HL-60 (cell line): ENCODE results near the gene SLC34A1.
"Not testable (repeated sequence)": the region's sequence is repeated elsewhere in the genome, so short reads cannot be mapped to it uniquely, and the experiment has no call there.

Source experiments
- CTCF ChIP-seq: IDR thresholded peaks from one replicate; pipeline ENCODE4 v1.5.1; 2011; ENCODE audit warnings: low read length, control low read depth, inconsistent platforms; ENCODE audit not compliant: insufficient read depth
- GABPA ChIP-seq: IDR thresholded peaks from 2 replicates; pipeline ENCODE4 v1.6.1; 2012; ENCODE audit warnings: low read depth
- POLR2AphosphoS5 ChIP-seq: IDR thresholded peaks from 2 replicates; pipeline ENCODE4 v1.6.1; 2012; ENCODE audit warnings: low read depth
- TF ChIP-seq, protein P1 (sequence below): IDR thresholded peaks from 2 replicates; pipeline ENCODE4 v1.6.1; 2012; ENCODE audit warnings: low read depth; ENCODE audit not compliant: insufficient replicate concordance

- TF ChIP-seq CTCF, POLR2AphosphoS5, GABPA: not testable (repeated sequence)
- TF ChIP-seq, protein P1, sequence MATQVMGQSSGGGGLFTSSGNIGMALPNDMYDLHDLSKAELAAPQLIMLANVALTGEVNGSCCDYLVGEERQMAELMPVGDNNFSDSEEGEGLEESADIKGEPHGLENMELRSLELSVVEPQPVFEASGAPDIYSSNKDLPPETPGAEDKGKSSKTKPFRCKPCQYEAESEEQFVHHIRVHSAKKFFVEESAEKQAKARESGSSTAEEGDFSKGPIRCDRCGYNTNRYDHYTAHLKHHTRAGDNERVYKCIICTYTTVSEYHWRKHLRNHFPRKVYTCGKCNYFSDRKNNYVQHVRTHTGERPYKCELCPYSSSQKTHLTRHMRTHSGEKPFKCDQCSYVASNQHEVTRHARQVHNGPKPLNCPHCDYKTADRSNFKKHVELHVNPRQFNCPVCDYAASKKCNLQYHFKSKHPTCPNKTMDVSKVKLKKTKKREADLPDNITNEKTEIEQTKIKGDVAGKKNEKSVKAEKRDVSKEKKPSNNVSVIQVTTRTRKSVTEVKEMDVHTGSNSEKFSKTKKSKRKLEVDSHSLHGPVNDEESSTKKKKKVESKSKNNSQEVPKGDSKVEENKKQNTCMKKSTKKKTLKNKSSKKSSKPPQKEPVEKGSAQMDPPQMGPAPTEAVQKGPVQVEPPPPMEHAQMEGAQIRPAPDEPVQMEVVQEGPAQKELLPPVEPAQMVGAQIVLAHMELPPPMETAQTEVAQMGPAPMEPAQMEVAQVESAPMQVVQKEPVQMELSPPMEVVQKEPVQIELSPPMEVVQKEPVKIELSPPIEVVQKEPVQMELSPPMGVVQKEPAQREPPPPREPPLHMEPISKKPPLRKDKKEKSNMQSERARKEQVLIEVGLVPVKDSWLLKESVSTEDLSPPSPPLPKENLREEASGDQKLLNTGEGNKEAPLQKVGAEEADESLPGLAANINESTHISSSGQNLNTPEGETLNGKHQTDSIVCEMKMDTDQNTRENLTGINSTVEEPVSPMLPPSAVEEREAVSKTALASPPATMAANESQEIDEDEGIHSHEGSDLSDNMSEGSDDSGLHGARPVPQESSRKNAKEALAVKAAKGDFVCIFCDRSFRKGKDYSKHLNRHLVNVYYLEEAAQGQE: not testable (repeated sequence)
Measured at GRCh38 chr5:177375516-177375915, 8.7 kb upstream of the SLC34A1 start.
